HepG2 (cell line): ENCODE data around the gene RHBDD3. TPM values are rescaled to one million over a fixed set of nuclear protein-coding genes. Genes with fewer than 3 reads are reported as not detected.
A peak's percentile ranks its signal among the peaks of the same experiment; 100 is the strongest.

Experiments used
- BATF2 ChIP-seq: sonication (generic); formaldehyde crosslinking; IDR thresholded peaks from 2 replicates; pipeline ENCODE4 v1.8.0; 2022; ENCODE audit warnings: mild to moderate bottlenecking, missing genetic modification reagents, moderate library complexity
- CBX5 ChIP-seq: sonication (generic); formaldehyde crosslinking; IDR thresholded peaks from 2 replicates; pipeline ENCODE4 v1.4.0; 2020; ENCODE audit warnings: missing genetic modification reagents, borderline replicate concordance
- FOXC1 ChIP-seq: sonication (generic); formaldehyde crosslinking; IDR thresholded peaks from 2 replicates; pipeline ENCODE4 v1.8.0; 2022; ENCODE audit warnings: mild to moderate bottlenecking, missing genetic modification reagents, borderline replicate concordance
- FOXK2 ChIP-seq: fragments of 450-650 bp; IDR thresholded peaks from 2 replicates; pipeline ENCODE4 v1.6.1; 2016
- IKZF4 ChIP-seq: sonication (generic); formaldehyde crosslinking; IDR thresholded peaks from 2 replicates; pipeline ENCODE4 v1.5.1; 2020; ENCODE audit warnings: borderline replicate concordance, mild to moderate bottlenecking, low read depth, missing genetic modification reagents; ENCODE audit errors: not compliant biosample characterization
- KDM4B ChIP-seq: sonication (generic); formaldehyde crosslinking; IDR thresholded peaks from 2 replicates; pipeline ENCODE4 v1.4.0; 2020; ENCODE audit warnings: missing genetic modification reagents
- THRA ChIP-seq: sonication (generic); formaldehyde crosslinking; IDR thresholded peaks from 2 replicates; pipeline ENCODE4 v1.4.0; 2020; ENCODE audit warnings: missing genetic modification reagents, borderline replicate concordance
- ZNF484 ChIP-seq: sonication (generic); formaldehyde crosslinking; IDR thresholded peaks from 2 replicates; pipeline ENCODE4 v1.5.1; 2020; ENCODE audit warnings: mild to moderate bottlenecking, low read depth, missing genetic modification reagents, borderline replicate concordance
- ZNF724P ChIP-seq: sonication (generic); formaldehyde crosslinking; IDR thresholded peaks from 2 replicates; pipeline ENCODE4 v1.8.0; 2022; ENCODE audit warnings: missing genetic modification reagents, borderline replicate concordance
- ZNF768 ChIP-seq: sonication (generic); formaldehyde crosslinking; IDR thresholded peaks from 2 replicates; pipeline ENCODE4 v1.4.0; 2020; ENCODE audit warnings: missing genetic modification reagents
- ZNF772 ChIP-seq: sonication (generic); formaldehyde crosslinking; IDR thresholded peaks from 2 replicates; pipeline ENCODE4 v1.5.0; 2020; ENCODE audit warnings: mild to moderate bottlenecking, missing genetic modification reagents
- ZNF773 ChIP-seq: sonication (generic); formaldehyde crosslinking; IDR thresholded peaks from 2 replicates; pipeline ENCODE4 v1.4.0; 2020; ENCODE audit warnings: missing genetic modification reagents, borderline replicate concordance
- polyA plus RNA-seq, 8 experiments: library from polyadenylated mRNA; depleted of rRNA in 3 of 8; stranded (reverse) in 7 of 8; unstranded in 1 of 8; fragments of >200 nt; fragmentation: Illumina TruSeq in 4 of 8; extraction: Trizol in 4 of 8; gene quantifications; 2 replicates each; pipeline versions ENCODE4 v1.2.1 to v1.2.3, GENCODE V29; 2011 to 2016; ENCODE audit warnings: low read depth in 4 of 8, missing spikeins in 1 of 8, mixed read lengths in 1 of 8; ENCODE audit not compliant: insufficient read depth in 1 of 8
- total RNA-seq, 5 experiments: library from RNA; depleted of rRNA; stranded (reverse); fragments of >200 nt; fragmentation: Illumina TruSeq; extraction: Trizol; gene quantifications; 2 replicates each; pipeline ENCODE4 v1.2.3, GENCODE V29; 2016; ENCODE audit warnings: low read depth in 1 of 5
- TF ChIP-seq, protein P1 (sequence below): sonication (generic); formaldehyde crosslinking; IDR thresholded peaks from 2 replicates; pipeline ENCODE4 v1.5.1; 2020; ENCODE audit warnings: mild to moderate bottlenecking, missing genetic modification reagents, borderline replicate concordance
- TF ChIP-seq, protein P2 (sequence below): sonication (generic); formaldehyde crosslinking; IDR thresholded peaks from 2 replicates; pipeline ENCODE4 v1.4.0; 2020; ENCODE audit warnings: missing genetic modification reagents
- TF ChIP-seq, protein P3 (sequence below): sonication (generic); formaldehyde crosslinking; IDR thresholded peaks from 2 replicates; pipeline ENCODE4 v1.4.0; 2020; ENCODE audit warnings: missing genetic modification reagents
- TF ChIP-seq, protein P4 (sequence below): sonication (generic); formaldehyde crosslinking; IDR thresholded peaks from 2 replicates; pipeline ENCODE4 v1.5.0; 2020; ENCODE audit warnings: missing genetic modification reagents

The RHBDD3 gene
- total and polyA plus RNA-seq, 2 of the 13 experiments (the other 11 are each of a cell fraction or from before 2014, with no cell fraction given): 12.1 to 26.7 TPM

DNA sequence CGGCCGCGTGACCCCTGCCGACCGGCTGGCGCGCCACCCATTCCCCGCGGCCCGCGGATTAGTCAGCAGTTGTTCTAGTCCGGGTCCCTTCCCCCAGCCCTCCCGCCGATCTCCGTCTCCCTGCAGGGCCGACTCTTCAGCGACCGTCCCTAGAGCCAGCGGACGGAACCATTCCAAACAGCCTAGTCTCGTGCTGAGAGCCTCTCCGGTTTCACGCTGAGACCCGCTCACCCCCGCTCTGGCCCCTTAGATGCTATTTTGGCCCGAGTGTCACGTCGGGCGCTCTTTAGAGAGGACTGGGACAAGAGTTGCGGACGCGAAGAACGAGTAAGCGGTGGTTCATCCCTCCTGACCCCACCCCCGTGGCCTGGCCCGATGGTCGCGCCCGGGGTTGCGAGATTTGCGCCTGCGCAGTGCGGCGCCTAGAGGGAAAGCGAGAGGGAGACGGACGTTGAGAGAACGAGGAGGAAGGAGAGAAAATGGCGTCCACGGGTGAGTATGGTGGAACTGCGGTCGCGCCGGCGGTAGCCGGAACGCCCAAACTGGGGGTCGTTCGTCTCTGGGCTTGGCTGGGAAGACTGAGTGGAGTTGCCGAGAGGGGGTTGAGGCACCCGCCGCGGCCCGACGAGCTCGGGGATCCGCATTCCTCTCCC lies at the start of gene RHBDD3, which contains the start of gene EWSR1 (continued):
- TF ChIP-seq, protein P1, sequence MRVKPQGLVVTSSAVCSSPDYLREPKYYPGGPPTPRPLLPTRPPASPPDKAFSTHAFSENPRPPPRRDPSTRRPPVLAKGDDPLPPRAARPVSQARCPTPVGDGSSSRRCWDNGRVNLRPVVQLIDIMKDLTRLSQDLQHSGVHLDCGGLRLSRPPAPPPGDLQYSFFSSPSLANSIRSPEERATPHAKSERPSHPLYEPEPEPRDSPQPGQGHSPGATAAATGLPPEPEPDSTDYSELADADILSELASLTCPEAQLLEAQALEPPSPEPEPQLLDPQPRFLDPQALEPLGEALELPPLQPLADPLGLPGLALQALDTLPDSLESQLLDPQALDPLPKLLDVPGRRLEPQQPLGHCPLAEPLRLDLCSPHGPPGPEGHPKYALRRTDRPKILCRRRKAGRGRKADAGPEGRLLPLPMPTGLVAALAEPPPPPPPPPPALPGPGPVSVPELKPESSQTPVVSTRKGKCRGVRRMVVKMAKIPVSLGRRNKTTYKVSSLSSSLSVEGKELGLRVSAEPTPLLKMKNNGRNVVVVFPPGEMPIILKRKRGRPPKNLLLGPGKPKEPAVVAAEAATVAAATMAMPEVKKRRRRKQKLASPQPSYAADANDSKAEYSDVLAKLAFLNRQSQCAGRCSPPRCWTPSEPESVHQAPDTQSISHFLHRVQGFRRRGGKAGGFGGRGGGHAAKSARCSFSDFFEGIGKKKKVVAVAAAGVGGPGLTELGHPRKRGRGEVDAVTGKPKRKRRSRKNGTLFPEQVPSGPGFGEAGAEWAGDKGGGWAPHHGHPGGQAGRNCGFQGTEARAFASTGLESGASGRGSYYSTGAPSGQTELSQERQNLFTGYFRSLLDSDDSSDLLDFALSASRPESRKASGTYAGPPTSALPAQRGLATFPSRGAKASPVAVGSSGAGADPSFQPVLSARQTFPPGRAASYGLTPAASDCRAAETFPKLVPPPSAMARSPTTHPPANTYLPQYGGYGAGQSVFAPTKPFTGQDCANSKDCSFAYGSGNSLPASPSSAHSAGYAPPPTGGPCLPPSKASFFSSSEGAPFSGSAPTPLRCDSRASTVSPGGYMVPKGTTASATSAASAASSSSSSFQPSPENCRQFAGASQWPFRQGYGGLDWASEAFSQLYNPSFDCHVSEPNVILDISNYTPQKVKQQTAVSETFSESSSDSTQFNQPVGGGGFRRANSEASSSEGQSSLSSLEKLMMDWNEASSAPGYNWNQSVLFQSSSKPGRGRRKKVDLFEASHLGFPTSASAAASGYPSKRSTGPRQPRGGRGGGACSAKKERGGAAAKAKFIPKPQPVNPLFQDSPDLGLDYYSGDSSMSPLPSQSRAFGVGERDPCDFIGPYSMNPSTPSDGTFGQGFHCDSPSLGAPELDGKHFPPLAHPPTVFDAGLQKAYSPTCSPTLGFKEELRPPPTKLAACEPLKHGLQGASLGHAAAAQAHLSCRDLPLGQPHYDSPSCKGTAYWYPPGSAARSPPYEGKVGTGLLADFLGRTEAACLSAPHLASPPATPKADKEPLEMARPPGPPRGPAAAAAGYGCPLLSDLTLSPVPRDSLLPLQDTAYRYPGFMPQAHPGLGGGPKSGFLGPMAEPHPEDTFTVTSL (CRISPR knock-in tag): peak; percentile 35; the same call in 1 of the 2 replicates
- peak; percentile 63; the same call in 1 of the 2 replicates for TF ChIP-seq ZNF724P
- TF ChIP-seq ZNF772 (CRISPR knock-in tag): 0 out of 2 replicates have a peak, but pooled peaks have one; percentile 14
- TF ChIP-seq, protein P2, sequence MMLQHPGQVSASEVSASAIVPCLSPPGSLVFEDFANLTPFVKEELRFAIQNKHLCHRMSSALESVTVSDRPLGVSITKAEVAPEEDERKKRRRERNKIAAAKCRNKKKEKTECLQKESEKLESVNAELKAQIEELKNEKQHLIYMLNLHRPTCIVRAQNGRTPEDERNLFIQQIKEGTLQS: peak; percentile 36; the same call in 1 of the 2 replicates
- TF ChIP-seq BATF2 (CRISPR knock-in tag): no peak; the same call in 1 of the 2 replicates
- TF ChIP-seq ZNF773: 0 out of 2 replicates have a peak, but pooled peaks have one; percentile 30
- no peak; the same call in 1 of the 2 replicates for TF ChIP-seq FOXC1 (CRISPR knock-in tag)
- peak; percentile 99 for TF ChIP-seq FOXK2
- TF ChIP-seq CBX5 (CRISPR knock-in tag): peak; percentile 41; the same call in 1 of the 2 replicates
- TF ChIP-seq, protein P3, sequence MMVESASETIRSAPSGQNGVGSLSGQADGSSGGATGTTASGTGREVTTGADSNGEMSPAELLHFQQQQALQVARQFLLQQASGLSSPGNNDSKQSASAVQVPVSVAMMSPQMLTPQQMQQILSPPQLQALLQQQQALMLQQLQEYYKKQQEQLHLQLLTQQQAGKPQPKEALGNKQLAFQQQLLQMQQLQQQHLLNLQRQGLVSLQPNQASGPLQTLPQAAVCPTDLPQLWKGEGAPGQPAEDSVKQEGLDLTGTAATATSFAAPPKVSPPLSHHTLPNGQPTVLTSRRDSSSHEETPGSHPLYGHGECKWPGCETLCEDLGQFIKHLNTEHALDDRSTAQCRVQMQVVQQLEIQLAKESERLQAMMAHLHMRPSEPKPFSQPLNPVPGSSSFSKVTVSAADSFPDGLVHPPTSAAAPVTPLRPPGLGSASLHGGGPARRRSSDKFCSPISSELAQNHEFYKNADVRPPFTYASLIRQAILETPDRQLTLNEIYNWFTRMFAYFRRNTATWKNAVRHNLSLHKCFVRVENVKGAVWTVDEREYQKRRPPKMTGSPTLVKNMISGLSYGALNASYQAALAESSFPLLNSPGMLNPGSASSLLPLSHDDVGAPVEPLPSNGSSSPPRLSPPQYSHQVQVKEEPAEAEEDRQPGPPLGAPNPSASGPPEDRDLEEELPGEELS (CRISPR knock-in tag): no peak; the same call in 1 of the 2 replicates
- TF ChIP-seq THRA: peak; percentile 40; the same call in 1 of the 2 replicates
- TF ChIP-seq, protein P4, sequence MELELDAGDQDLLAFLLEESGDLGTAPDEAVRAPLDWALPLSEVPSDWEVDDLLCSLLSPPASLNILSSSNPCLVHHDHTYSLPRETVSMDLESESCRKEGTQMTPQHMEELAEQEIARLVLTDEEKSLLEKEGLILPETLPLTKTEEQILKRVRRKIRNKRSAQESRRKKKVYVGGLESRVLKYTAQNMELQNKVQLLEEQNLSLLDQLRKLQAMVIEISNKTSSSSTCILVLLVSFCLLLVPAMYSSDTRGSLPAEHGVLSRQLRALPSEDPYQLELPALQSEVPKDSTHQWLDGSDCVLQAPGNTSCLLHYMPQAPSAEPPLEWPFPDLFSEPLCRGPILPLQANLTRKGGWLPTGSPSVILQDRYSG: no peak
- TF ChIP-seq KDM4B (CRISPR knock-in tag): no peak
- TF ChIP-seq ZNF768 (CRISPR knock-in tag): peak; percentile 47; the same call in 1 of the 2 replicates
- no peak for TF ChIP-seq ZNF484
- peak; percentile 1 for TF ChIP-seq IKZF4 (CRISPR knock-in tag)
